BJ (cell line): ENCODE results near the gene HEPN1. TPM values are rescaled to one million over a fixed set of nuclear protein-coding genes. Genes with fewer than 3 reads are reported as not detected.
A peak's percentile ranks its signal among the peaks of the same experiment; 100 is the strongest.
"Not testable (repeated sequence)": the region's sequence is repeated elsewhere in the genome, so short reads cannot be mapped to it uniquely, and the experiment has no call there.

Experiments
- CTCF ChIA-PET: fragments of 350-600 bp; formaldehyde crosslinking; extraction: SDS; loops from one replicate; lab custom pipeline; 2021; ENCODE audit warnings: antibody characterized with exemption, inconsistent platforms; lab: Yijun Ruan, JAX
- POLR2A ChIA-PET: fragments of 300-600 bp; sonication (Branson Sonifier 250); formaldehyde crosslinking; extraction: SDS; loops from one replicate; lab custom pipeline; 2021; ENCODE audit warnings: antibody characterized with exemption; lab: Charles Lee
- DNase-seq: peaks from one replicate; pipeline ENCODE4 v3.0.0-alpha.2; 2011; ENCODE audit warnings: low read depth
- H3K27me3 ChIP-seq: 2 replicates; pipeline ENCODE4 v1.6.0; 2011; ENCODE audit warnings: low read length; ENCODE audit not compliant: control insufficient read depth, insufficient read depth
- H3K36me3 ChIP-seq: 2 replicates; pipeline ENCODE4 v1.5.1; 2011; ENCODE audit warnings: low read length; ENCODE audit not compliant: control insufficient read depth, insufficient read depth
- H3K4me3 ChIP-seq: 2 replicates; pipeline ENCODE4 v1.5.1; 2011; ENCODE audit warnings: low read depth, mild to moderate bottlenecking, control low read depth, low read length
- CTCF ChIP-seq: IDR thresholded peaks from 2 replicates; pipeline ENCODE4 v1.5.1; 2011; ENCODE audit warnings: low read depth, mild to moderate bottlenecking, control low read depth, inconsistent platforms, low read length, moderate library complexity; ENCODE audit not compliant: insufficient read depth
- polyA plus RNA-seq: library from polyadenylated mRNA; depleted of rRNA; stranded (reverse); fragments of >200 nt; gene quantifications from 2 replicates; pipeline ENCODE4 v1.2.3, GENCODE V29; 2011; rRNA removed

Gene HEPN1
- polyA plus RNA-seq, 1 experiment = not detected

GRCh38 chr11:124955035-124955434 is 36.0 kb downstream of the HEPN1 start:
- CTCF ChIA-PET = interaction anchor here (0.6 to 2.7 kb wide), 9 partner anchors 13 to 474 kb away, joined by 3 to 16 read pairs (median 4); no protein-coding TSS in a partner anchor
- H3K4me3 ChIP-seq = no peak overlapping the region

GRCh38 chr11:124961972-124962609 is 43.0 kb downstream of the HEPN1 start:
- Histone ChIP-seq H3K36me3 (no peaks in the 10 kb centered on the region), H3K4me3 (no peak overlapping the region), H3K27me3 (no peaks in the 10 kb centered on the region)
- ChIA-PET CTCF (interaction anchor here (0.7 to 4.4 kb wide), 3 partner anchors 179 to 1653 kb away, joined by 3 to 38 read pairs (median 13); no protein-coding TSS in a partner anchor), POLR2A (no interaction called here)
- TF ChIP-seq CTCF = peak; percentile 71
- no peak for DNase-seq

More at GRCh38 chr11:124955035-124955434, 36.0 kb downstream of the HEPN1 start:
- no peak for TF ChIP-seq CTCF
- Histone ChIP-seq H3K36me3 (no peaks in the 10 kb centered on the region), H3K27me3 (no peaks in the 10 kb centered on the region)
- POLR2A ChIA-PET = no interaction called here
- no peak for DNase-seq

- H3K36me3 ChIP-seq, POLR2A ChIA-PET, H3K4me3 ChIP-seq, DNase-seq, H3K27me3 ChIP-seq: not testable (repeated sequence)
- CTCF ChIA-PET = interaction anchor here (1.4 to 1.7 kb wide), 2 partner anchors 378 to 438 kb away, joined by 3 to 6 read pairs; no protein-coding TSS in a partner anchor
These were observed 49.1 kb downstream of the HEPN1 start for GRCh38 chr11:124968197-124968596.

Other genes with a start within 250 kb of the HEPN1 start
- 42.1 and 43.8 TPM in 2 replicates for gene SIAE, start 245.5 kb upstream of the HEPN1 start, polyA plus RNA-seq
- gene SPA17, start 245.3 kb upstream of the HEPN1 start, polyA plus RNA-seq = 2.9 and 12.1 TPM in 2 replicates
- gene NRGN, start 179.3 kb upstream of the HEPN1 start, polyA plus RNA-seq = 0.98 and 1.6 TPM in 2 replicates
- not detected in 2 replicates for gene VSIG2, start 167.0 kb upstream of the HEPN1 start, polyA plus RNA-seq
- gene ESAM, start 157.0 kb upstream of the HEPN1 start, polyA plus RNA-seq = 0.17 and 0.18 TPM in 2 replicates
- 3.4 and 5.7 TPM in 2 replicates for gene MSANTD2, start 118.8 kb upstream of the HEPN1 start, polyA plus RNA-seq
- gene ROBO3, start 53.8 kb upstream of the HEPN1 start, polyA plus RNA-seq = 17.2 and 27.8 TPM in 2 replicates
- 0.10 and 0.26 TPM in 2 replicates for gene ROBO4, start 21.4 kb upstream of the HEPN1 start, polyA plus RNA-seq
- gene HEPACAM, start 16.8 kb downstream of the HEPN1 start, polyA plus RNA-seq = 0.06 TPM in 1 of 2 replicates, not detected in the other
- 0.66 and 1.3 TPM in 2 replicates for gene CCDC15, start 35.0 kb downstream of the HEPN1 start, polyA plus RNA-seq
- 0.63 and 0.75 TPM in 2 replicates for gene SLC37A2, start 144.1 kb downstream of the HEPN1 start, polyA plus RNA-seq
- 15.1 and 20.6 TPM in 2 replicates for gene TMEM218, start 192.4 kb downstream of the HEPN1 start, polyA plus RNA-seq
- gene PKNOX2, start 245.5 kb downstream of the HEPN1 start, polyA plus RNA-seq = 0.02 TPM in 1 of 2 replicates, not detected in the other